Thyroid gland (tissue), 4 donors: ENCODE data around the gene SLC38A1.

Source experiments
- POLR2A ChIP-seq, 2 donors: fragments of 450-650 bp; IDR thresholded peaks; one replicate each; pipeline ENCODE4 v1.6.1; 2017; ENCODE audit warnings: antibody characterized with exemption in 2 of 2, mild to moderate bottlenecking in 2 of 2, moderate library complexity in 1 of 2
- TF ChIP-seq, protein P1 (sequence below), 6 experiments: fragments of 200-600 bp in 3 of 6; fragments of 450-650 bp in 3 of 6; sonication (generic) in 3 of 6; IDR thresholded peaks; one replicate each; pipeline ENCODE4 v1.5.1; 2016 to 2019; ENCODE audit warnings: antibody characterized with exemption in 6 of 6, mild to moderate bottlenecking in 2 of 6, inconsistent platforms in 1 of 6, moderate library complexity in 1 of 6

DNA sequence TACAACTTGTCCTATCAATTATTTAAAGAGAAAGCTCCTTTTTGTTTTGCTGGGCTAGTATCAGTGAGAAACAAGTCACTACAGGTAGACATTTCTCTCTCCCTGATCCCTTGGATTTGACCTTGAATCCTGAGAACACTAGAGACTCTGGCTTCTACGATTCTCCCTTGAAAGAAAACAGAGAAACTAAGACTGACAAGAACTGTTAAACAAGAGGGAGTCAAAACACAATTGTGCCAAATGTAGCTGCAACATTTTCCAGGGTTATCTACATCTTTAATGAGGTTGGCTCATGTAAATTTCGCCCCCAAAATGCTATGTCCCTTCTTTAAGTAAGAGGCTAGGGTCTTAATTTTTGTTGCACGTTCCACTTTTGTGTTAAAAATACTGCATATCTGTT, 62.4 kb downstream of the SLC38A1 start:
- TF ChIP-seq, protein P1, sequence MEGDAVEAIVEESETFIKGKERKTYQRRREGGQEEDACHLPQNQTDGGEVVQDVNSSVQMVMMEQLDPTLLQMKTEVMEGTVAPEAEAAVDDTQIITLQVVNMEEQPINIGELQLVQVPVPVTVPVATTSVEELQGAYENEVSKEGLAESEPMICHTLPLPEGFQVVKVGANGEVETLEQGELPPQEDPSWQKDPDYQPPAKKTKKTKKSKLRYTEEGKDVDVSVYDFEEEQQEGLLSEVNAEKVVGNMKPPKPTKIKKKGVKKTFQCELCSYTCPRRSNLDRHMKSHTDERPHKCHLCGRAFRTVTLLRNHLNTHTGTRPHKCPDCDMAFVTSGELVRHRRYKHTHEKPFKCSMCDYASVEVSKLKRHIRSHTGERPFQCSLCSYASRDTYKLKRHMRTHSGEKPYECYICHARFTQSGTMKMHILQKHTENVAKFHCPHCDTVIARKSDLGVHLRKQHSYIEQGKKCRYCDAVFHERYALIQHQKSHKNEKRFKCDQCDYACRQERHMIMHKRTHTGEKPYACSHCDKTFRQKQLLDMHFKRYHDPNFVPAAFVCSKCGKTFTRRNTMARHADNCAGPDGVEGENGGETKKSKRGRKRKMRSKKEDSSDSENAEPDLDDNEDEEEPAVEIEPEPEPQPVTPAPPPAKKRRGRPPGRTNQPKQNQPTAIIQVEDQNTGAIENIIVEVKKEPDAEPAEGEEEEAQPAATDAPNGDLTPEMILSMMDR (IDR thresholded peaks at IDR 0.05) = no peak
- TF ChIP-seq POLR2A (IDR thresholded peaks at IDR 0.05) = no peak
